GM21423 (cell line): ENCODE measurements around the gene NEK6.

Experiments used
- ATAC-seq: cut with Tn5 transposase; IDR thresholded peaks from one replicate; pipeline ENCODE4 v1.9.1; 2021; ENCODE audit warnings: mild to moderate bottlenecking, moderate library complexity; ENCODE audit not compliant: unreplicated experiment

NEK6 gene

DNA sequence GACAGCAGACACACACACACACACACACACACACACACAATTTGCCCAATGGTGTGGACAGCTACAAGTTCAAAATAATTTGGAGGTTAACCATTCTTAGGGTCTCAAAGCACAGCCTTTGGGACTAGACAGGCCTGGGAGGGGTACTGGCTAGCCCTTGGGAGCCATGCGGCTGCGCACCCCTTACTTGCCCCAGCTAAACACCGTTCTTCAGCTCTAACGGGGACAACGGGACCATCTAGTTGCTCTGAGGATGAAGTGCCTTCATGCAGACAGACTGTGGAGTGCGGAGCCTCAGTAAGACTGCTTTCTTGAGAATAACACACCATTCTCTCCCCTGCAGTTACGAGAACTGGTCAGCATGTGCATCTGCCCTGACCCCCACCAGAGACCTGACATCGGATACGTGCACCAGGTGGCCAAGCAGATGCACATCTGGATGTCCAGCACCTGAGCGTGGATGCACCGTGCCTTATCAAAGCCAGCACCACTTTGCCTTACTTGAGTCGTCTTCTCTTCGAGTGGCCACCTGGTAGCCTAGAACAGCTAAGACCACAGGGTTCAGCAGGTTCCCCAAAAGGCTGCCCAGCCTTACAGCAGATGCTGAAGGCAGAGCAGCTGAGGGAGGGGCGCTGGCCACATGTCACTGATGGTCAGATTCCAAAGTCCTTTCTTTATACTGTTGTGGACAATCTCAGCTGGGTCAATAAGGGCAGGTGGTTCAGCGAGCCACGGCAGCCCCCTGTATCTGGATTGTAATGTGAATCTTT is 92.9 kb downstream of the NEK6 start:
- no peak for ATAC-seq

DNA sequence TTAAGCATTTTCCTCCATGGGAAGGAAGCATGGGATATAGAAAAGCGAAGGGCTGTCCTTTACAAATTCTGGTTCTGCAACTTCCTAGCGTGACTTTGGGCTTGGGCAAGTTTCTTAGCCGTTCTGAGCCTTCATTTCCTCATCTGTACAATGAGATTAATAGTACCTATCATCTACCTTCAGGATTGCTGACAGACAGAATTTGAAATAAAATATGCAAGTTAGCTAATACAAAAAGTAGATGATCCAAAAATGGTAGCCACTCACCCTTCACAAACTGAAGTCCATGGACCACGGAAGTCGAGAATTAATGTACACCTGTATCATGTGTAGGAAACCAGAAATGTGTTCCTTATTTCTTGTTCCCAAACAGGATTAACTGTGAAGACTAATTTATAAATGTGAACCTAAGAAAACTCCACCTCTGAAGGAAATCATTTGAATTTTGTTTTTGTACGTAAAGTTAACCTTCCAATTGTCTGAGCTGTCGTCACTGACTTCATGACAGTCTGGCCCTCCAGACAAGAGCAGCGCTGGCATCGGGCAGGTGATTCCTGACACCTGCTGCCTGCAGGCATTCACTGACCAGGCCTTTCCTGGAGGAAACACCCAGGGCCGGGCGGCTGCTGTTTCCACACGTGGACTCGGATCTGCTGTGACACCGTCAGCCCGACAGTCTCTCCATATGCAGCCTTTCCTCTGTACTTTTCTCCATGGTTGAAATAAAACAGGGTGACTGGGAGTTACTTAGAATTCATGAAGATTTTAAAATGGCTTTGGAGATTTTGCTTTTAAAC is 94.1 kb downstream of the NEK6 start:
- ATAC-seq = no peak

- no peak for ATAC-seq
These were observed 94.9 kb downstream of the NEK6 start for GRCh38 chr9:124352616-124353015.

- no peak for ATAC-seq
These were observed 95.5 kb downstream of the NEK6 start for GRCh38 chr9:124353166-124353768.

GRCh38 chr9:124353811-124354274 is 96.1 kb downstream of the NEK6 start:
- ATAC-seq = no peak

GRCh38 chr9:124354346-124355038 is 96.7 kb downstream of the NEK6 start:
- ATAC-seq = no peak

DNA sequence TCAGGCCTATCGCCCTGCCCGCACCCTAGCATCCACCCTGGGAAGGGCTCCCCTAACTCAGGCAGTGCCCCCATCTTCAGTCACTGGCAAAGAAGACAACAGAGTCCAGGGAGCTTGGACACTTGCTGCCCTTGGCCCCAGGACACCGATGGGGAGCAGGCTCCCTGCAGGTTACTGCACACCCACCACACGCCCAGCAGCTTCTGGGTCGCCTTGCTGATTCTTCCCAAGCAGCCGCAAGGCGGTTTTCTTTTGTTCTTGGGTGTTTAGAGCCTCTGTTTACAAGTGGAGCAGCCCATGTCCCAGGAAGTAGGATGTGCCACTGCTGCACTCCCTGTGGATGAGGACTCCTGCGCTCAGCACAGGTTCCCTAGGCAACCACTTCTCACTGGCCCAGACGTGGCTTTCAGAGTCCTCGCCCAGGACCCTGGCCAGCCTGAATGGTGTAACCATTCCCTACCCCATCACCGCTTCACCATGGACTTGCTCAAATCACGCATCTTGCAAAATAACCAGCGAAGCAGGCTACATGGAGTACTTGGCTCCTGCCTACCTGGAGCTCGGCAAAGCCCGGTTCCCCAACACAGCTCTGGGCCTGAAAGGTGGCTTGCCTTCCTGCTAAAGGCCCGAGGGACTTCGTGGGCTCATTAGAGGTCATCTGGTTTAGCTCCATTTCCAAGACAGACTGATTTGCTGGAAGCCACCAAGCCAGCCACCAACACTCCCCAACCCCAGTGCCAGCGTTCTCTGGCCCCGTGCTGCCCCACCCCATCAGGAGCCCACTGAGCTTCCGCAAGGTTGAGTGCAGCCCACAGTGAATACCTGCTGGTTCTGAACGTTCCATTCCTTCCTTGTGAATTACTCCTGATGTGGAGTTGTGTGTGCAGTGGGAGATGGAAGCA is 97.5 kb downstream of the NEK6 start:
- ATAC-seq = no peak

- no peak for ATAC-seq
These were observed 98.4 kb downstream of the NEK6 start for GRCh38 chr9:124355941-124356744.

DNA sequence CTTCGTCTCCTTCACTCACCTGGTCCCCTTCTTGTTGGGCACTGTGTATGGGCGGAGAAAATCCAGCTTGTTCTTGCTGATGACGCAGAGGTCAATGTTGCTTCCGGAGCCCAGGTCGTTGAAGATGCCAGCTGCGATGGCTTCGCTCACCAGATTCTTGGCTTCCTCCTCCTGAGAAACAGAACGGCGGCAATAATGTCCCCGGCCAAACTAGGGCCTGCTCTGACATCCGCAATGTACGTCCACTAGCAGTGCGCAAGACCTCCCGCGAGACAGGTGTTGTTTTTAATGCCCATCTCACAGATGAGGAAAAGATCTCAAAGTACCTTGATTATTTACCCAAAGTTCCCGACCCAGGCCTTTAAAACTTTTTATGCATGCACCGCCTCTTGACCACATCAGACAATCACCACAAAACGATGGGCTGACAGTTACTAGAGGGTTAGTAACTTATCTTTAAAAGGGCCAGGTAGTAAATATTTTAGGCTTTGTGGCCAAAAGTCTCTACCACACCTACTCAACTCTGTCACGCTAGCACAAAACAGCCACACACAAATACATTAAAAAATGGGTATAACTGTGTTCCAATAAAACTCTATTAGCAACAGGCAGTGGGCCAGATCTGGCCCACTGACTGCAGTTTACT is 99.1 kb downstream of the NEK6 start:
- no peak for ATAC-seq

GRCh38 chr9:124357721-124358361 is 100.1 kb downstream of the NEK6 start:
- ATAC-seq = no peak

DNA sequence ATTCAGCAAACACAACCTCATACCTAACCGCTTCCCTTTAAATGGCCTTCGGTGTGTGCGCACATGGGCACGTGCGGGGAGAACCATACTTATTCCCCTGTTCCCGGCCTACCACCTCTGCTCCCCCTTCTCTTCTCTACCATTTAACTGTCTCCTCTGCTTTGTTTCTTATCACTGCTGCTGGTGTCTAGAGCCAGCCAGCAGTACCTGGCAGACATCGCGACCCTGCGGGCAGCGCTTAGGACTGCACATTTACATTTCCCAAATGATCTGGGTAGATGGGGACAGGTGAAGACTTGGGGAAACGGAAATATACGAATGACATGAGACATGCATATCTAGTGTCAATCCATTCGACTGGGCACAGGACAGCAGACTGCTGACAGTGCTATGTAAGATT is 100.9 kb downstream of the NEK6 start:
- ATAC-seq = no peak

DNA sequence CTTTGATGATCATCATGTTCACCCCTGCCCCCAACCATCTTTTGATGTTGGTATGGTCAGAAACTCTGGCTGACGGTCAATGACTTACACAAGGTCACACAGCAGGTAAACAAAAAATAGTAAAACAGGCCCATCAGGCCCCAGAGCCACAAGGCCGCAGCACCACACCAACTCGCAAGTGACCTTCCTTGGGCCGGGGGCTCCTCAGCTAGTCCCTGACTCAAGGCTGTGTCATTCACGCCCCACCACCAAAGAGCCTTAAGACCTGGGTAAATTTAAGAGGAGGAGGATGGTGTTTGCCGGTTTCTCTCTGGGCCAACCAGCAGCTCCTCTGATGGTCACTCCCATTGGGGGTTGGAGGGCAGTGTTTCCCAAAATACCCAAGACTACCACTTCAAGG is 101.7 kb downstream of the NEK6 start:
- ATAC-seq = no peak

GRCh38 chr9:124359855-124360678 is 102.3 kb downstream of the NEK6 start:
- ATAC-seq = no peak

DNA sequence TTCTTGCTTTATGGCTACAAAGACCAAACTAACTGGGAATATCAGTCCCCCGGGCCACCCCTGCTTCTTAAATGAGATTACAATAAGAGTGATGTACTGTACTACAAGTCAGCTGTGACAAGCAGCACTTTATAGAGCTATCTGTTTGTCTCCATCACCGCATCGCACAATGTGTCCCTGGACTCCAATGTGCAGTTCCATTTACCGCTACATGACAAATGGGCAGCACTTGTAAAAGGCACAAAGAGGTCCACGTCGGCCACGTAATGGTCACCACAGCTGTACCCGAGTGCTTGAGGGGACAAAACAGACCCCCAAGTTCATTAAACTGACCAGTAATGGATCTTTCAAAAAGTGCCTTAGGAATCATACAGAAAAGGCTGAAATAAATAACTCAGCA is 103.4 kb downstream of the NEK6 start:
- no peak for ATAC-seq

DNA sequence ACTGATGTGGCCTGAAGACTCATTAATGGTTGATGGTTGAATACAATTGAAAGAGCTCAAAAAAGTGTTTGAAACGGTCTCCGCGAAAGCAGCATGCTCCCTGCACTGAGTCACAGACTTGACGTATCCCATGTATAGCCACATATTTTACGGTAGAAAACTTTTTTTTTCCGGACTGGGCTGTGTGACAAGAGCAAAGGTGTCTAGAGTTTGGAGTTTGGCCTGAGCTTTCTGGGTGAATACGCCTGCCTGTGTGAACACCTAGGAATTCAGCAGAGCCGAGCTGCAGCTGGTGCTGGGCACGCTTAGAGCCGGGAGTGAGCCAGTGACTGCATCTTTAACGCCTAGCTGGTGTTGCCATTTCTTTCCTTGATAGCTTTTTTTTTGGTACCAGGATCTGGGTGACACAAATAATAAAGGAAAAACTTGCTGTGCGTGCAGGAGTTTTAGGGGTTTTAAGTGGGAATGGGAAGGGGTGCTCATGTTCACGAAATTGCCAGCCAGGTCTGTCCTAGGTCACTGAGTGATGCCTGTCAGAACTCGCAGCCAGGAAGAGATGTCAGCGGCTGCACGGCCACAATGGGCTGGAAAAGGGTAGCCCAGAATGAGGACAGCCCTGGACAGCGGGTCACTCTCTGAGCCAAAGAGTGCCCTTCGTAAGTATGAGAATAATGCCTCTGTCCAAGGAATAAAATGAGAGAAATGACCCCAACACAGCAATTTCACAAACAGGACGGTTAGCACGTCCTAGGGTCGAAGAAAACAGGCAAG is 105.8 kb downstream of the NEK6 start:
- ATAC-seq = no peak

- ATAC-seq = no peak
These were observed 106.4 kb downstream of the NEK6 start for GRCh38 chr9:124364141-124364540.

DNA sequence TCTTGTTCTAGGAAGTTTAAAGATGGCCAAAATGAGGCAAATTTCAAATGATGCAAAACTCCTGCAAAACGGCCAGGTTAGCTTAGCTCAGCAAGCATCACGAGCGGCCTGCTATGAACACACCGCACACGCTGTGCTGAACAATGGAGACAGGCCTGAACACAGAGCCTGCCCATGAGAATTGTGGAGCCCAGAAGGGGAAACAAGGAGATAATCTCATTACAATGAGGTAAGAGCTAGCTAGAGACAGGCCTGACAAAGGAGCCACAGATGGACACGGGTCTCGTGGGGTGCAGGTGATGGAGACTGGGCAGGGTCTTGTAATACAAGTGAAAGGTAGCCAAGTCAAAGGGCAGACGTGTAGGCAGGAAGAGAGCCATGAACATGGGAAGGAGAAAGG is 107.3 kb downstream of the NEK6 start:
- no peak for ATAC-seq
